Lung (tissue), 12 donors: Measurements from ENCODE around the gene IQCN. TPM values are rescaled to one million over a fixed set of nuclear protein-coding genes. Genes with fewer than 3 reads are reported as not detected.

Experiments used
- ATAC-seq: fragments of 200-7000 bp; cut with Tn5 transposase; one replicate; pipeline ENCODE4 v1.9.1; 2020; ENCODE audit warnings: moderate number of reproducible peaks; ENCODE audit not compliant: insufficient read depth, low FRiP score
- DNase-seq, 3 donors: peaks; one replicate each; pipeline ENCODE4 v3.0.0-alpha.2; 2013 to 2017
- H3K27ac ChIP-seq, 2 donors: one replicate each; pipeline ENCODE4 v1.5.1; 2013; ENCODE audit warnings: mild to moderate bottlenecking in 2 of 2, moderate library complexity in 2 of 2, control low read depth in 1 of 2, inconsistent platforms in 1 of 2, low read depth in 1 of 2, low read length in 1 of 2
- H3K27me3 ChIP-seq, 3 donors: one replicate each; pipeline ENCODE4 v1.5.1; 2013; ENCODE audit warnings: low read length in 2 of 3; ENCODE audit not compliant: control insufficient read depth in 3 of 3, insufficient read depth in 3 of 3
- H3K36me3 ChIP-seq, 4 donors: one replicate each; pipeline ENCODE4 v1.5.1; 2013; ENCODE audit warnings: low read length in 4 of 4, mild to moderate bottlenecking in 1 of 4, moderate library complexity in 1 of 4; ENCODE audit not compliant: control insufficient read depth in 4 of 4, insufficient read depth in 4 of 4
- H3K4me1 ChIP-seq, 5 donors: one replicate each; pipeline ENCODE4 v1.5.1; 2013; ENCODE audit warnings: low read length in 5 of 5, mild to moderate bottlenecking in 2 of 5, moderate library complexity in 1 of 5; ENCODE audit not compliant: control insufficient read depth in 5 of 5, insufficient read depth in 5 of 5
- H3K4me3 ChIP-seq: one replicate; pipeline ENCODE4 v1.5.1; 2013; ENCODE audit warnings: mild to moderate bottlenecking, control low read depth, moderate library complexity
- H3K9ac ChIP-seq, 2 donors: one replicate each; pipeline ENCODE4 v1.5.1; 2013; ENCODE audit warnings: low read length in 2 of 2, control low read depth in 1 of 2; ENCODE audit not compliant: insufficient read depth in 1 of 2
- H3K9me3 ChIP-seq, 4 donors: one replicate each; pipeline ENCODE4 v1.5.1; 2013; ENCODE audit warnings: low read length in 3 of 4, mild to moderate bottlenecking in 1 of 4, moderate library complexity in 1 of 4; ENCODE audit not compliant: control insufficient read depth in 4 of 4, insufficient read depth in 3 of 4
- CTCF ChIP-seq: IDR thresholded peaks from 2 replicates; pipeline ENCODE4 v1.5.1; 2012; ENCODE audit warnings: mild to moderate bottlenecking; ENCODE audit errors: control extremely low read depth, extremely low read depth
- WGBS, 2 donors: extraction: QIAGEN DNeasy Blood & Tissue Kit; methylation state at CpG; one replicate each; pipeline ENCODE4 v1.1.7; 2013; 5-methylcytosine and 5-hydroxymethylcytosine counted together
- polyA plus RNA-seq, 2 donors: library from polyadenylated mRNA; stranded (reverse); fragments of 200-250 nt; gene quantifications; one replicate each; pipeline ENCODE4 v1.2.1, GENCODE V29; 2013
- total RNA-seq, 2 donors: library from RNA; depleted of rRNA in 1 of 2; stranded (reverse); fragments of >200 nt in 1 of 2; gene quantifications; one replicate each; pipeline ENCODE4 v1.2.1, GENCODE V29; 2014 to 2021
- donor health status: control.
- donor health status: control.
- donor health status: Bipolar disorder and iron deficiency.
- donor health status: healthy.
- donor health status: DM: yes; HTN: yes; CAD: no.

The IQCN gene
- total and polyA plus RNA-seq, 4 donors = 0.69 to 5.5 (median 3.3) TPM

GRCh38 chr19:18321734-18322102, 47.5 kb upstream of the IQCN start:
- ATAC-seq (no peak), DNase-seq (peak; percentile 60 to 72 (median 64))
- H3K36me3 ChIP-seq = no peaks in the 10 kb centered on the region
- H3K4me1 ChIP-seq = peaks cover 4 to 28% (median 15%) of the 10 kb centered on the region in 5 donors
- no peak for TF ChIP-seq CTCF
- H3K4me3 ChIP-seq = no peak overlapping the region
- no peaks in the 10 kb centered on the region for H3K9me3 ChIP-seq
- H3K27me3 ChIP-seq = no peaks in the 10 kb centered on the region
- 7 to 15% methylated on average over 9 of the region's 9 CpGs for WGBS, 2 donors
- H3K9ac ChIP-seq = peak overlapping the region in 1 of 2 donors; percentile 17
- H3K27ac ChIP-seq = peak overlapping the region; percentile 92 to 98

GRCh38 chr19:18320865-18321733, 46.8 kb upstream of the IQCN start:
- no peaks in the 10 kb centered on the region for H3K9me3 ChIP-seq
- no peak for TF ChIP-seq CTCF
- H3K4me1 ChIP-seq = peaks cover 4 to 28% (median 15%) of the 10 kb centered on the region in 5 donors
- peak in 2 of 3 donors; percentile 43 to 63 for DNase-seq
- H3K4me3 ChIP-seq = no peak overlapping the region
- H3K36me3 ChIP-seq = no peaks in the 10 kb centered on the region
- no peaks in the 10 kb centered on the region for H3K27me3 ChIP-seq
- peak overlapping the region in 1 of 2 donors; percentile 17 for H3K9ac ChIP-seq
- ATAC-seq = no peak
- 52 to 58% methylated on average over 14 of the region's 14 CpGs for WGBS, 2 donors
- H3K27ac ChIP-seq = peak overlapping the region; percentile 92 to 98

GRCh38 chr19:18319591-18320135, 45.4 kb upstream of the IQCN start:
- no peak for TF ChIP-seq CTCF

More at GRCh38 chr19:18319591-18320135, 45.4 kb upstream of the IQCN start:
- no peak for DNase-seq
- no peak for ATAC-seq
- 60 to 76% methylated on average over 7 of the region's 7 CpGs for WGBS, 2 donors
- no peaks in the 10 kb centered on the region for H3K9me3 ChIP-seq
- no peak overlapping the region for H3K4me3 ChIP-seq
- H3K27ac ChIP-seq = peak overlapping the region in 1 of 2 donors; percentile 98
- peaks cover 0 to 4% (median 0%) of the 10 kb centered on the region in 4 donors for H3K36me3 ChIP-seq
- H3K9ac ChIP-seq = no peak overlapping the region
- H3K27me3 ChIP-seq = no peaks in the 10 kb centered on the region
- H3K4me1 ChIP-seq = peaks cover 4 to 28% (median 15%) of the 10 kb centered on the region in 5 donors
